ENCODE measurements around the gene GALNT2. TPM values are rescaled to one million over a fixed set of nuclear protein-coding genes. Genes with fewer than 3 reads are reported as not detected.

The GALNT2 gene
- total and polyA plus RNA-seq, 12 donors, result 9.7 to 35.1 (median 25.8) TPM

GRCh38 chr1:230250666-230251065 lies 183.6 kb downstream of the GALNT2 start:
- H3K27ac ChIP-seq, result no peak overlapping the region
- TF ChIP-seq CTCF (IDR thresholded peaks at IDR 0.05), result no peak
- H3K27me3 ChIP-seq, result no peaks in the 10 kb centered on the region
- H3K4me1 ChIP-seq, result peaks cover 0 to 6% (median 0%) of the 10 kb centered on the region in 9 donors
- H3K4me3 ChIP-seq, result no peak overlapping the region
- 81% methylated on average over 8 of the region's 8 CpGs for WGBS, 2 donors
- peaks cover 0 to 93% (median 20%) of the 10 kb centered on the region in 9 donors for H3K36me3 ChIP-seq
- H3K9me3 ChIP-seq, result no peaks in the 10 kb centered on the region
- peak in 1 of 2 donors; percentile 1 for DNase-seq
- no peak for ATAC-seq
- intact Hi-C loops (cut with DNase I), result loop anchor here in 1 of 10 donors (10.0 kb wide), 1 partner anchor 426 kb away; no protein-coding TSS in a partner anchor

GRCh38 chr1:230251644-230252191 lies 184.7 kb downstream of the GALNT2 start:
- peaks cover 0 to 6% (median 0%) of the 10 kb centered on the region in 9 donors for H3K4me1 ChIP-seq
- 89 to 96% methylated on average over 8 of the region's 8 CpGs for WGBS, 2 donors
- DNase-seq (no peak), ATAC-seq (no peak)
- no peaks in the 10 kb centered on the region for H3K9me3 ChIP-seq
- no peak for TF ChIP-seq CTCF (IDR thresholded peaks at IDR 0.05)
- no peak overlapping the region for H3K4me3 ChIP-seq
- H3K36me3 ChIP-seq, result peaks cover 0 to 93% (median 21%) of the 10 kb centered on the region in 9 donors
- intact Hi-C loops (cut with DNase I), result loop anchor here in 1 of 10 donors (10.0 kb wide), 1 partner anchor 427 kb away; no protein-coding TSS in a partner anchor
- no peaks in the 10 kb centered on the region for H3K27me3 ChIP-seq
- no peak overlapping the region for H3K27ac ChIP-seq

GRCh38 chr1:230253150-230253549 lies 186.1 kb downstream of the GALNT2 start:
- Histone ChIP-seq H3K27ac (no peak overlapping the region), H3K27me3 (no peaks in the 10 kb centered on the region), H3K4me3 (no peak overlapping the region), H3K4me1 (peaks cover 0 to 6% (median 0%) of the 10 kb centered on the region in 9 donors), H3K36me3 (peaks cover 0 to 90% (median 33%) of the 10 kb centered on the region in 9 donors), H3K9me3 (no peaks in the 10 kb centered on the region)
- no peak for TF ChIP-seq CTCF (IDR thresholded peaks at IDR 0.05)
- DNase-seq, result no peak
- intact Hi-C loops (cut with DNase I), result loop anchor here in 1 of 10 donors (10.0 kb wide), 1 partner anchor 428 kb away; no protein-coding TSS in a partner anchor
- ATAC-seq, result no peak
- 96 to 99% methylated on average over 2 of the region's 2 CpGs for WGBS, 2 donors

DNA sequence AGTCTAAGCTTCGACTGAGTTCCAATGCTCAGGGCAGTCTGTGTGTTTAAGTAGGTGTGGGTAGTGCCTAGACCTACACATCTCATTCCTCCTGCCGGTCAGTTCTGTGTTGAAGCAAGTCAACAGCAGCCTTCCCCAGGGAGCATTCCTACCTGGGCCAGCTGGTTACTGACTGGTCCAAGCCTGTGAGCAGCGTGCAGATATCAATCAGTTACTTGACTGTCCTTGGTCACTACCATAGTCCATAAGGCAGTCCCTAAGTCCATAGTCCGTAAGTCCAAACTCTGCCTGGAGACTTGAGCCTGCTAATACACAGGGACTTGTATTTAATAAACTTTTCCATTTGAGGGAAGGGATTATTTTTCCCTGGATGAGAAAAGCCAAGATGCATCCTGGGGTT lies 187.2 kb downstream of the GALNT2 start:
- DNase-seq, result no peak
- Histone ChIP-seq H3K27me3 (no peaks in the 10 kb centered on the region), H3K9me3 (no peaks in the 10 kb centered on the region), H3K27ac (no peak overlapping the region), H3K4me3 (no peak overlapping the region), H3K36me3 (peaks cover 0 to 93% (median 30%) of the 10 kb centered on the region in 9 donors), H3K4me1 (no peaks in the 10 kb centered on the region)
- 87 to 97% methylated on average over 4 of the region's 4 CpGs for WGBS, 2 donors
- TF ChIP-seq CTCF (IDR thresholded peaks at IDR 0.05), result no peak
- ATAC-seq, result no peak
- intact Hi-C loops (cut with DNase I), result loop anchor here in 1 of 10 donors (10.0 kb wide), 1 partner anchor 429 kb away; no protein-coding TSS in a partner anchor

All from heart right ventricle (tissue), 16 donors.